SH-SY5Y (cell line): ENCODE data around the gene ECM2.

ENCODE experiments used
- GATA2 ChIP-seq: IDR thresholded peaks from 2 replicates; pipeline ENCODE4 v1.6.1; 2011; ENCODE audit warnings: mild to moderate bottlenecking, low read depth, low read length
- GATA3 ChIP-seq: IDR thresholded peaks from 2 replicates; pipeline ENCODE4 v1.6.1; 2011; ENCODE audit warnings: low read depth, mild to moderate bottlenecking, low read length, moderate library complexity

GRCh38 chr9:92504881-92505280 lies 30.9 kb downstream of the ECM2 start:
- TF ChIP-seq GATA2 (no peak), GATA3 (no peak)
